ENCODE results near the gene PIP4K2C.

PIP4K2C gene

GRCh38 chr12:57625261-57626032, 34.5 kb downstream of the PIP4K2C start:
- H3K9ac ChIP-seq (ENCODE audit: low read length): no peak overlapping the region
- no peak overlapping the region for H3K27ac ChIP-seq (ENCODE audit: low read depth, low read length)
- H3K27me3 ChIP-seq (ENCODE audit: low read length): no peaks in the 10 kb centered on the region
- no peaks in the 10 kb centered on the region for H3K36me3 ChIP-seq (ENCODE audit: low read length)
- TF ChIP-seq CTCF (IDR thresholded peaks at IDR 0.05; ENCODE audit: insufficient read depth, low read length, poor library complexity, severe bottlenecking) (no peak), EZH2phosphoT487 (conservative IDR thresholded peaks at IDR 0.05; ENCODE audit: low read length) (no peak)
- H3K4me2 ChIP-seq (ENCODE audit: low read depth, low read length, poor library complexity, severe bottlenecking): no peak overlapping the region
- no peaks in the 10 kb centered on the region for H3F3A ChIP-seq (ENCODE audit: insufficient read depth)
- no peak overlapping the region for H2AFZ ChIP-seq (ENCODE audit: low read depth, low read length, severe bottlenecking)
- H3K79me2 ChIP-seq (ENCODE audit: insufficient read depth, low read length): no peaks in the 10 kb centered on the region
- no peaks in the 10 kb centered on the region for H3K9me3 ChIP-seq (ENCODE audit: insufficient read depth, low read length)
- H3K4me3 ChIP-seq (ENCODE audit: insufficient read depth, low read length, poor library complexity, severe bottlenecking): no peak overlapping the region
- H3K9me2 ChIP-seq (replicated peaks; ENCODE audit: insufficient read depth, low read length): no peaks in the 10 kb centered on the region
- no peaks in the 10 kb centered on the region for H4K20me1 ChIP-seq (ENCODE audit: low read depth, low read length)

GRCh38 chr12:57626111-57626920, 35.3 kb downstream of the PIP4K2C start:
- H3K4me3 ChIP-seq (ENCODE audit: insufficient read depth, low read length, poor library complexity, severe bottlenecking): no peak overlapping the region
- no peak overlapping the region for H3K4me2 ChIP-seq (ENCODE audit: low read depth, low read length, poor library complexity, severe bottlenecking)
- no peak overlapping the region for H2AFZ ChIP-seq (ENCODE audit: low read depth, low read length, severe bottlenecking)
- H3K27ac ChIP-seq (ENCODE audit: low read depth, low read length): no peak overlapping the region
- H3K9ac ChIP-seq (ENCODE audit: low read length): no peak overlapping the region
- no peaks in the 10 kb centered on the region for H3K9me3 ChIP-seq (ENCODE audit: insufficient read depth, low read length)
- TF ChIP-seq CTCF (IDR thresholded peaks at IDR 0.05; ENCODE audit: insufficient read depth, low read length, poor library complexity, severe bottlenecking) (no peak), EZH2phosphoT487 (conservative IDR thresholded peaks at IDR 0.05; ENCODE audit: low read length) (no peak)
- no peaks in the 10 kb centered on the region for H4K20me1 ChIP-seq (ENCODE audit: low read depth, low read length)
- H3K27me3 ChIP-seq (ENCODE audit: low read length): no peaks in the 10 kb centered on the region
- no peaks in the 10 kb centered on the region for H3K79me2 ChIP-seq (ENCODE audit: insufficient read depth, low read length)
- no peaks in the 10 kb centered on the region for H3K36me3 ChIP-seq (ENCODE audit: low read length)
- no peaks in the 10 kb centered on the region for H3K9me2 ChIP-seq (replicated peaks; ENCODE audit: insufficient read depth, low read length)
- H3F3A ChIP-seq (ENCODE audit: insufficient read depth): no peaks in the 10 kb centered on the region

DNA sequence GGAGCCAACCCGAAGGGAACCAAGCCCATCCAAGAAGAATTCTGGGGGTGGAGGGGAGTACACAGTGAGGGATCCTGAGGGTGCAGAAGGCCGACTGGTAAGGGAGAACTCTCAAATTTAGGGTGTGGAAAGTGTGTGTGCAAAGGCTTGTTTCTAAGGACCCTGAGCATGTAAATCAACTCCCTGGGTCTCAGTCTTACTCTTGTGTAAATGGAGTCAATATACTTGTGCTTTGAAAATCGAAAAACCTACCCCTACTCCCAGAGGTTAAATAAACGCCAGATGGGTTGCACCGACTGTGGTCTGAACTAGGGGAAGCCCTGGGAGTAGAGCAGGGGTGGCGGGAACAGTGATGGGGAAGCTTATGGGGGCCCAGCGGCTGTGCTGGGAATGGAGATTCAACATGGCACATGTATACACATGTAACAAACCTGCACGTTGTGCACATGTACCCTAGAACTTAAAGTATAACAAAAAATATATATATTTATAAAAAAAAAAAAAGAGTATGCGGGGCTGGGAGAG, 36.0 kb downstream of the PIP4K2C start:
- H3K9me3 ChIP-seq (ENCODE audit: insufficient read depth, low read length): no peaks in the 10 kb centered on the region
- H3K4me3 ChIP-seq (ENCODE audit: insufficient read depth, low read length, poor library complexity, severe bottlenecking): no peak overlapping the region
- H3K79me2 ChIP-seq (ENCODE audit: insufficient read depth, low read length): no peaks in the 10 kb centered on the region
- no peak overlapping the region for H3K9ac ChIP-seq (ENCODE audit: low read length)
- no peak overlapping the region for H3K4me2 ChIP-seq (ENCODE audit: low read depth, low read length, poor library complexity, severe bottlenecking)
- TF ChIP-seq EZH2phosphoT487 (conservative IDR thresholded peaks at IDR 0.05; ENCODE audit: low read length) (no peak), CTCF (IDR thresholded peaks at IDR 0.05; ENCODE audit: insufficient read depth, low read length, poor library complexity, severe bottlenecking) (no peak)
- H3K27me3 ChIP-seq (ENCODE audit: low read length): no peaks in the 10 kb centered on the region
- no peaks in the 10 kb centered on the region for H3K9me2 ChIP-seq (replicated peaks; ENCODE audit: insufficient read depth, low read length)
- no peak overlapping the region for H2AFZ ChIP-seq (ENCODE audit: low read depth, low read length, severe bottlenecking)
- H3F3A ChIP-seq (ENCODE audit: insufficient read depth): no peaks in the 10 kb centered on the region
- no peaks in the 10 kb centered on the region for H3K36me3 ChIP-seq (ENCODE audit: low read length)
- no peaks in the 10 kb centered on the region for H4K20me1 ChIP-seq (ENCODE audit: low read depth, low read length)
- no peak overlapping the region for H3K27ac ChIP-seq (ENCODE audit: low read depth, low read length)
